ENCODE results near the gene EID2B.

GRCh38 chr19:39492788-39493187 is 39.9 kb downstream of the EID2B start:
- TF ChIP-seq ISL1 (CRISPR knock-in tag; IDR thresholded peaks at IDR 0.05) (no peak), ZNF70 (CRISPR knock-in tag; IDR thresholded peaks at IDR 0.05) (no peak), ARNTL (CRISPR knock-in tag; IDR thresholded peaks at IDR 0.05; ENCODE audit: borderline replicate concordance, low read depth) (no peak), CSDC2 (CRISPR knock-in tag; IDR thresholded peaks at IDR 0.05) (no peak), PATZ1 (CRISPR knock-in tag; IDR thresholded peaks at IDR 0.05; ENCODE audit: borderline replicate concordance) (no peak), CREB5 (CRISPR knock-in tag; IDR thresholded peaks at IDR 0.05; ENCODE audit: low read depth) (no peak), ESRRG (CRISPR knock-in tag; IDR thresholded peaks at IDR 0.05) (no peak), RARB (CRISPR knock-in tag; IDR thresholded peaks at IDR 0.05) (no peak), GLIS3 (CRISPR knock-in tag; IDR thresholded peaks at IDR 0.05) (no peak), ZC3H10 (CRISPR knock-in tag; IDR thresholded peaks at IDR 0.05) (no peak), SNAI2 (CRISPR knock-in tag; IDR thresholded peaks at IDR 0.05) (no peak), ZFP30 (CRISPR knock-in tag; IDR thresholded peaks at IDR 0.05) (no peak), BACH2 (CRISPR knock-in tag; IDR thresholded peaks at IDR 0.05; ENCODE audit: borderline replicate concordance) (no peak)
